Psoas muscle (tissue), 8 donors: ENCODE measurements around the gene CSNK2A3. TPM values are rescaled to one million over a fixed set of nuclear protein-coding genes. Genes with fewer than 3 reads are reported as not detected.

Source experiments
- ATAC-seq, 4 donors: fragments of 200-7000 bp; cut with Tn5 transposase; one replicate each; pipeline ENCODE4 v1.9.1; 2020; ENCODE audit warnings: moderate library complexity in 3 of 4, mild to moderate bottlenecking in 2 of 4
- DNase-seq, 2 donors: peaks; one replicate each; pipeline ENCODE4 v3.0.0-alpha.2; 2020
- H3K27ac ChIP-seq: fragments of 200-600 bp; one replicate; pipeline ENCODE4 v1.8.0; 2022
- H3K27me3 ChIP-seq, 3 donors: fragments of 200-600 bp in 1 of 3; one replicate each; pipeline versions ENCODE4 v1.6.1 to v1.8.0; 2013 to 2022; ENCODE audit warnings: low read length in 2 of 3, mild to moderate bottlenecking in 2 of 3, moderate library complexity in 1 of 3; ENCODE audit not compliant: insufficient read depth in 3 of 3
- H3K36me3 ChIP-seq, 2 donors: fragments of 200-600 bp in 1 of 2; one replicate each; pipeline versions ENCODE4 v1.6.1 to v1.8.0; 2013 to 2022; ENCODE audit warnings: low read depth in 1 of 2, mild to moderate bottlenecking in 1 of 2, moderate library complexity in 1 of 2; ENCODE audit not compliant: insufficient read depth in 1 of 2
- H3K4me1 ChIP-seq: fragments of 200-600 bp; one replicate; pipeline ENCODE4 v1.8.0; 2022
- H3K4me3 ChIP-seq: fragments of 200-600 bp; one replicate; pipeline ENCODE4 v1.8.0; 2022; ENCODE audit warnings: mild to moderate bottlenecking
- H3K9me3 ChIP-seq: fragments of 200-600 bp; one replicate; pipeline ENCODE4 v1.8.0; 2022
- CTCF ChIP-seq: fragments of 200-600 bp; IDR thresholded peaks from one replicate; pipeline ENCODE4 v1.8.0; 2022; ENCODE audit warnings: antibody characterized with exemption
- WGBS, 3 donors: extraction: QIAGEN DNeasy Blood & Tissue Kit; methylation state at CpG; one replicate each; pipeline versions ENCODE4 v1.1.6 to v1.1.7; 2013; 5-methylcytosine and 5-hydroxymethylcytosine counted together
- intact Hi-C, 2 donors: fragments of 100-400 bp; cut with DNase I; formaldehyde crosslinking; loops; one replicate each; pipeline versions ENCODE4 v1.11.0 to v1.14.2; 2022
- polyA plus RNA-seq, 3 donors: library from polyadenylated mRNA; stranded (reverse); fragments of 200-250 nt; gene quantifications; one replicate each; pipeline ENCODE4 v1.2.3, GENCODE V29; 2013
- total RNA-seq, 4 donors: library from RNA; stranded (reverse); fragmentation: NEBNext Ultra II Directional in 2 of 4; extraction: Animal tissue kit (Norgen Biotek cat#: 25700) in 2 of 4; gene quantifications; one replicate each; pipeline versions ENCODE4 v1.2.1 to v1.2.4, GENCODE V29; 2021 to 2023
- donor health status: healthy with polysubstance abuse.
- donor health status: DM: no; HTN: no; CAD: no; lungs with moderate emphysema.
- donor health status: Bipolar disorder and iron deficiency.
- donor health status: healthy.
- donor health status: DM: yes; HTN: yes; CAD: no.
- donor health status: DM: no; HTN: no; CAD: no.
- donor health status: DM: no; HTN: no; CAD: no.
- donor health status: DM: yes; HTN: yes; CAD: no.

Gene CSNK2A3
- total and polyA plus RNA-seq, 7 donors = 0.52 to 2.0 (median 1.3) TPM; not detected in 1

GRCh38 chr11:11397036-11397415 lies 44.0 kb upstream of the CSNK2A3 start:
- ATAC-seq (no peak), DNase-seq (no peak)
- no peak overlapping the region for H3K27ac ChIP-seq
- no peak for TF ChIP-seq CTCF
- intact Hi-C loops = no loop called here
- peaks cover 1% of the 10 kb centered on the region for H3K4me1 ChIP-seq
- WGBS, 3 donors = 77 to 91% (median 82%) methylated on average over 2 of the region's 2 CpGs
- no peak overlapping the region for H3K4me3 ChIP-seq
- no peaks in the 10 kb centered on the region for H3K36me3 ChIP-seq
- H3K9me3 ChIP-seq = no peaks in the 10 kb centered on the region
- H3K27me3 ChIP-seq = no peaks in the 10 kb centered on the region

- no peaks in the 10 kb centered on the region for H3K9me3 ChIP-seq
- H3K4me3 ChIP-seq = no peak overlapping the region
- H3K27me3 ChIP-seq = no peaks in the 10 kb centered on the region
- DNase-seq (peak in 1 of 2 donors; percentile 23), ATAC-seq (peak in 3 of 4 donors; percentile 35 to 69 (median 37))
- intact Hi-C loops = no loop called here
- no peak for TF ChIP-seq CTCF
- no peaks in the 10 kb centered on the region for H3K36me3 ChIP-seq
- H3K27ac ChIP-seq = no peak overlapping the region
- peaks cover 6% of the 10 kb centered on the region for H3K4me1 ChIP-seq
- WGBS, 3 donors = 40 to 52% (median 45%) methylated on average over 11 of the region's 11 CpGs
Measured at GRCh38 chr11:11396301-11397035, 43.4 kb upstream of the CSNK2A3 start.

- no peak overlapping the region for H3K27ac ChIP-seq
- H3K27me3 ChIP-seq = no peaks in the 10 kb centered on the region
- intact Hi-C loops = no loop called here
- no peaks in the 10 kb centered on the region for H3K36me3 ChIP-seq
- H3K4me3 ChIP-seq = no peak overlapping the region
- DNase-seq (no peak), ATAC-seq (no peak)
- H3K4me1 ChIP-seq = peaks cover 6% of the 10 kb centered on the region
- H3K9me3 ChIP-seq = no peaks in the 10 kb centered on the region
- no peak for TF ChIP-seq CTCF
- WGBS, 3 donors = 77 to 90% (median 83%) methylated on average over 2 of the region's 2 CpGs
Measured at GRCh38 chr11:11395126-11395525, 42.1 kb upstream of the CSNK2A3 start.

GRCh38 chr11:11394241-11394640 lies 41.2 kb upstream of the CSNK2A3 start:
- Histone ChIP-seq H3K36me3 (no peaks in the 10 kb centered on the region), H3K9me3 (no peaks in the 10 kb centered on the region), H3K4me1 (peaks cover 6% of the 10 kb centered on the region), H3K4me3 (no peak overlapping the region), H3K27ac (no peak overlapping the region), H3K27me3 (no peaks in the 10 kb centered on the region)
- ATAC-seq = no peak
- TF ChIP-seq CTCF = no peak
- no peak for DNase-seq
- intact Hi-C loops = no loop called here
